ENCODE measurements around the gene IGFBP2.

IGFBP2 gene

GRCh38 chr2:216636551-216637450 lies 3.6 kb downstream of the IGFBP2 start:
- DNase-seq (ENCODE audit: low spot score): no peak

DNA sequence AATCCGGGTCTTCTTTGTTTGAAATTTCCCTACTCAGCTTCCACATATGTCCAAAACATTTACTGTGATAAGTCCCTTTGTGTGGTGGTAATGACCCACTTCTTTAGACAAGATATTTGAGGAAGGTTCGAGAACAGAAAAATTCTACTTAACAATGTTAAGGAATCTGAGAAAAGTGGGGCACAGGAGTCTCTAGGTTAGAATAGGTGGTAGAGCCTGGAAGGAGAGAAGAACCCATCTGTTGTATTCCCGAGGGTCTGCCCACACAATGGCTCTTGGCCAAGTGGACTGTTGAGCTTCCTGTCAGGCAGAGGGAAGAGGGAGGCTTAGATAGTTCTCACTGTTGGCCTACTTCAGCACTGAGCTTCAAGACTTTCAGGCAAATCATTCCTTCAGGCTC lies 4.3 kb downstream of the IGFBP2 start:
- DNase-seq (ENCODE audit: low spot score): no peak

GRCh38 chr2:216643986-216644659 lies 10.9 kb downstream of the IGFBP2 start:
- no peak for DNase-seq (ENCODE audit: low spot score)

DNA sequence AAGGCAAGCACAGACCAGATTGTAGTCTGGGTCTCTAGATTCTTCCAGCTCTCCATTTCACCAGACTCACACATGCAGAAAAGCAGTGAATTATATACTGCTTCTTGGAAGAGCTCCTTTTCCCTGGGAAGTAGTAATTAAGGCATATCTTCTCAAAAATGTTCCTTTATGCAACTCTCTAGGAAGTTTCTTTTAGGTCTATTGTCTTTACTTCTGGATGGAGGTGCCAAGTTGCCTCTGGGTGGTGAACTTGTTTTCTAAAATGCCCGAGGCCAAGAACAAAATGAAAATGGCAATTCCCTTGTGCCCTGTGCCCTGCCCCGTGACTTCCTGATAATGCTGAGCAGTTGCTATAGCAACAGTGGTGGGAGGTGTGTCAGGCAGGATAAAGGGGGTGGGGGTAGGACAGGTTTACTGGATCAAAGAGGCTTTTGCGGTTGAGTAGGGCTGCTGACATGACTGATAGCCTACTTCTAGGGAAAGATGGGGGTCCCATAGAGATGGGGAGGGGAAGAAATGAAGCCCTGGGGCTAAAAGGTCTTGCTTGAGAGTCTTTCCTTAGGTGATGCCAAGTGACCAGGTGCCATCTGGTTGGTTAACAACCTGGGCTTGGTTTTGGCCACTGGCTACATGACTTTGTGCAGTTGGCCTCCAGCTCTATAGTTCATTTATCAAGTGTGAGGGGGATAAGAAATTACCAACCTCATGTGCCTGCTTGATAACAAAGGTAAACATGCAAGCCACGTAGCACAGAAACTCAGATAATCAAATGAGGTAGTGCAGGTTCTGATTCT lies 11.8 kb downstream of the IGFBP2 start:
- no peak for DNase-seq (ENCODE audit: low spot score)

DNA sequence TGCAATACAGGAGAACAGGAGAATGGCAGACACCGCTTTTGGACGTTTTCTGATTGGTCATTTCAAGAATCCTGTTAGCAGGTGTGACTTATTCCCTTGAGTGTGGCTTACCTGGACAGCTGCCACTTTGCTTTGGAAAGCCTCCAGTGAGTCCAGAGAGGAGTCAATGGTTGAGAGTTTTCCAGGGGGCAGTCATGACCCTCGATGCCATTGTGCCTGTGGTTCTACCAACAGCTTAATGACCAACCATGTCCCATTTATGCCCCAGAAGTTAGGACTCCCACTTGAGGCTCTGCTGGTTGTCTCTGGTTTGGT lies 12.4 kb downstream of the IGFBP2 start:
- no peak for DNase-seq (ENCODE audit: low spot score)

- DNase-seq (ENCODE audit: low spot score): no peak
Observed at GRCh38 chr2:216646116-216646515, 12.9 kb downstream of the IGFBP2 start.

DNA sequence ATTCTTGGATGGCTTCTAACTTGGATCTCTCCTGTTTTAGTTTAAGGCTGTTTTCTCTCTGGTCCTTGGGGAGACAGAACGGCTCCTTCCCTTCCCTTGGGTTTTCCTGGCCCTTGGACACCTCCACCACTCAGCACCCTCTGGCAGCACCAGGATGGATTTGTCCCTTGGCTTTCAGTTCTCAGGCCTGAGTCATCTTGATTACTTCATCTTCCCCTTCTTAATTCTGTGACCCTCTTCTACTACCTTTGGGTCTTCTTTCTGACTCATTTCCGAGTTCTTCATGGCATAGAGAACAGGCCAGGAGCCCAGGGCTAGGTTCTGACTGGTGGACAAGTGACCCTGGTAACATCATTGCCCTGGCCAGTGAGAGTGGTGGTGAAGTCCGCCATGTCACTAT lies 14.9 kb downstream of the IGFBP2 start:
- no peak for DNase-seq (ENCODE audit: low spot score)

GRCh38 chr2:216649574-216649973 lies 16.4 kb downstream of the IGFBP2 start:
- DNase-seq (ENCODE audit: low spot score): no peak

GRCh38 chr2:216650626-216651257 lies 17.5 kb downstream of the IGFBP2 start:
- DNase-seq (ENCODE audit: low spot score): no peak

- no peak for DNase-seq (ENCODE audit: low spot score)
Observed at GRCh38 chr2:216651351-216651881, 18.2 kb downstream of the IGFBP2 start.

DNA sequence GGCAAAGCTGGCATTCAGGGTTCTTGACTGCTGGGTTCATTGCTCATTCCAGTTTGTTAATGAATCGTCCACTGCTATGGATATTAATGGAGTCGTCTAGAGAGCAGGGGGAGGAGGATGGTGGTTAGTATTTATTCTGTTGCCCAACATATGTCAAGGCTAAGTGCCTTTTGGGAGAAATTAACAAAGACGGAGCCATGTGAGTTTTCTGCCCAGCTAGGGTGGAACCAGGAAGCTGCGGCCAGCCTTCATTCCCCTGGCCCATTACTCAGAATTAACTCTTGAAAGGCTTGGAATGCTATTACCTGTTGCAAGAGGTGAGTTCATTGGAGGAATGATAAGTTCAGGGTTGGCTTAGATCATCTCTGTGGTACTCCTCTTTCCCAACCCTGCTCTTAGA lies 19.3 kb downstream of the IGFBP2 start:
- no peak for DNase-seq (ENCODE audit: low spot score)

GRCh38 chr2:216653093-216653799 lies 20.0 kb downstream of the IGFBP2 start:
- no peak for DNase-seq (ENCODE audit: low spot score)

GRCh38 chr2:216653931-216654365 lies 20.7 kb downstream of the IGFBP2 start:
- DNase-seq (ENCODE audit: low spot score): no peak

- no peak for DNase-seq (ENCODE audit: low spot score)
Observed at GRCh38 chr2:216654528-216655052, 21.4 kb downstream of the IGFBP2 start.

DNA sequence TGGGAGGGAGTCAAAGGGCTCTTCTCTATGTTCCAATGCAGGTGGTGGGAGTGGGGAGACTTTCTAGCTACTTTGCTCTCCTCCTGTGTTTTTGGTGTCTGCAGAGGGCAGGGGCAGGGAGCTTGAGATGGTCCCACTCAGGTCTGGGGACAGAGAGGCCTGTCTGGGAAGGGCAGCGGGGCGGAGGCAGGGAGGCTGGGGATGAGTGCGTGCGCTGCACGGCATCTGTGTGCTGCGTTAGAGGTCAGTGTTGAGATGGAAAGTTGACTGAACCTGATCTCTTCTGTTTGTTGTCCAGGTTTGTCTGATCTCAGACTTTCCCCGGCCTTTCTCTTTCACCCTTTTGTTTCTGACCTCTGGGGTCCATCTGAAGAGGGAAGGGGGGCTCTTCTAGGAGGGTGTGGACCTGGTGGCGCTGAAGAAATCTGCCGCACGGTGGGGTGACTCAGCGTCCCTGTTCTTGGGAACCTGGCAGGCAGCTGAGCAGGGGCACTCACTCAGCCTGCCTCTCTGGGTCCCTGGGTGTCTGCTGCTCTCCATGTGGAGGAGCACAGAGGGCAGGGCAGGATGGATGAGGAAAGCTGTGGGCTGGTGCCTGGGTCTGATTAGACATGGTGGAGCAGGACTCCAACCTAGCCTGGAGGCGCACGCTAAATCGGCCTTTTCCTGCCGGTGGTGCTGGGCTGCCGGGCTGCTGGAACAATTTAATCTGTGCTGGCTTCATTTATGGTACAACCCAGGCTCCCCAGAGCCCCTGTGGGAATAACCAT lies 24.1 kb downstream of the IGFBP2 start:
- no peak for DNase-seq (ENCODE audit: low spot score)

DNA sequence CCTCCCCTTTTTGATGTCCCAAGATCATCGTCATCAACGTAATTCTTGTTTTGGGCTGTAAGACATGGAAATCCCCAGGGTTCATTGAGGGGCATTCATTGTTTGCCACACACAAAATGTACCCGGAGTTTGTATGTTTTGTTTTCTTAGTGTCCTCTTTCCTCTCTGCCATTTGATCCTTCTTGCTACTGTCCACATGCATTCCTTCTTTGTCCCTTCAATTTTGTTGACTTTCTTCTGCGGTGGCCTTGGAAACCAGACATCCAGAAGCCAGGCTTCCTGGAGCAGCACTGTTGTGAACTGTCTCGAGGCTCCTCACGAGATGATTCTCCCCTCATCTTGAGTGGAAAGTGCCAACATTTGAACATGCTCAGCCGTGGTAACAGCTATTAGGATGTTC lies 24.8 kb downstream of the IGFBP2 start:
- DNase-seq (ENCODE audit: low spot score): no peak

GRCh38 chr2:216658757-216659156 lies 25.5 kb downstream of the IGFBP2 start:
- no peak for DNase-seq (ENCODE audit: low spot score)

- no peak for DNase-seq (ENCODE audit: low spot score)
Observed at GRCh38 chr2:216659276-216659675, 26.1 kb downstream of the IGFBP2 start.

GRCh38 chr2:216660496-216660895 lies 27.3 kb downstream of the IGFBP2 start:
- no peak for DNase-seq (ENCODE audit: low spot score)

GRCh38 chr2:216661051-216661450 lies 27.8 kb downstream of the IGFBP2 start:
- DNase-seq (ENCODE audit: low spot score): no peak

Measured in CD4-positive, alpha-beta T cell treated with Interleukin-15 for 4 hours (primary cell).